ENCODE data around the gene SMO.

GRCh38 chr7:129144834-129145668 is 43.4 kb upstream of the SMO start:
- TF ChIP-seq POLR2AphosphoS5 (IDR thresholded peaks at IDR 0.05; ENCODE audit: low read depth, low read length) (no peak), SIN3A (IDR thresholded peaks at IDR 0.05; ENCODE audit: borderline replicate concordance, insufficient read depth, low read length) (no peak), TAF1 (IDR thresholded peaks at IDR 0.05; ENCODE audit: borderline replicate concordance, insufficient read depth, low read length) (no peak)

All from PFSK-1 (cell line).